Measurements from ENCODE around the gene SCN5A. TPM values are rescaled to one million over a fixed set of nuclear protein-coding genes. Genes with fewer than 3 reads are reported as not detected.

Gene SCN5A
- total RNA-seq: under 1 TPM; 0.63 to 0.99 TPM
- 0.73 TPM for polyA plus RNA-seq (ENCODE audit: insufficient read depth, low read depth, low replicate concordance)
- long read RNA-seq, donor 1: 0 reads
- long read RNA-seq, donor 2: 0 reads

DNA sequence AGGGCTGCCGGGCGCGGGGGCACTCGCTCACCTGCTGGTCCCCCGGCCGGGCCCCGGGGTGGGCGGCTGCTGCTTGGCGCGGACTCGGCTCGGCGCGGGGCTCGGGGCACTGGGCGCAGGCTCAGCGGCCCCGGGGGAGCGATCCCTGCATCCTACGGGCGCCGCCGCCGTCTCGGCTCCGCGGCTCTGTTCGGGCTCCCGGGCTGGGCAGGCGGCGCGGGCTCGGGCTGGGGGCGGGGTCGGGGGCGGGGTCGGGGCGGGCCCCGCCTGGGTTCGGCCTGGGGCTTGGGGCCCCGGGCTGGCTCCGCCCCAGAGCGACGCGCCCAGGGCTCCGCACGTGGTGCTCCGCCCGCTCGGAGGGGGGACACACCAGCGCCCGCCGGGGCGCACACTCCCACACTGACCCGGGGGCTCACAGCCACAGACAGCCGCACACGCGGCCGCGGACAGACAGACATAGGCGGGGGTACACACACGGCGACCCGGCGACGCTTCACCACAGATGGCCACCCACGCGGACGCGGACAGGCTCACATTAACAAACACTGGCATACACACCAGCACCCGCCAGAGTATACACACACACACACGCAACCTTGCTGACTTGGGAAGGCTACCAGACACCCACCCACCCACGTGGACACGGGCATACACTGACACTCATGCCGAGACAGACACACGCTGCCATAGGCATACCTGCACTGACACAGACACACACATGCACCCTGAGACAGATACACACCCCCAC lies at the start of gene SCN5A:
SCN5A (minus strand) TSS at position 188 of the 748 bp plus-strand sequence. CDS start 16,380 bp downstream, outside the sequence.
- peak; percentile 43 for DNase-seq
- Histone ChIP-seq H3K36me3 (ENCODE audit: low read depth, missing control alignments) (no peaks in the 10 kb centered on the region), H3K9me3 (no peaks in the 10 kb centered on the region), H3K27ac (no peak within 1 kb of the TSS), H3K27me3 (no peaks in the 10 kb centered on the region), H3K4me3 (peak within 1 kb of the TSS; percentile 47 to 49), H3K4me1 (peaks cover 3% of the 10 kb centered on the region)
- intact Hi-C loops (cut with DNase I; ENCODE audit: low total_unique reads): loop anchor here (10.0 kb wide), 1 partner anchor 125 kb away; no protein-coding TSS in a partner anchor
- TF ChIP-seq, protein P1, sequence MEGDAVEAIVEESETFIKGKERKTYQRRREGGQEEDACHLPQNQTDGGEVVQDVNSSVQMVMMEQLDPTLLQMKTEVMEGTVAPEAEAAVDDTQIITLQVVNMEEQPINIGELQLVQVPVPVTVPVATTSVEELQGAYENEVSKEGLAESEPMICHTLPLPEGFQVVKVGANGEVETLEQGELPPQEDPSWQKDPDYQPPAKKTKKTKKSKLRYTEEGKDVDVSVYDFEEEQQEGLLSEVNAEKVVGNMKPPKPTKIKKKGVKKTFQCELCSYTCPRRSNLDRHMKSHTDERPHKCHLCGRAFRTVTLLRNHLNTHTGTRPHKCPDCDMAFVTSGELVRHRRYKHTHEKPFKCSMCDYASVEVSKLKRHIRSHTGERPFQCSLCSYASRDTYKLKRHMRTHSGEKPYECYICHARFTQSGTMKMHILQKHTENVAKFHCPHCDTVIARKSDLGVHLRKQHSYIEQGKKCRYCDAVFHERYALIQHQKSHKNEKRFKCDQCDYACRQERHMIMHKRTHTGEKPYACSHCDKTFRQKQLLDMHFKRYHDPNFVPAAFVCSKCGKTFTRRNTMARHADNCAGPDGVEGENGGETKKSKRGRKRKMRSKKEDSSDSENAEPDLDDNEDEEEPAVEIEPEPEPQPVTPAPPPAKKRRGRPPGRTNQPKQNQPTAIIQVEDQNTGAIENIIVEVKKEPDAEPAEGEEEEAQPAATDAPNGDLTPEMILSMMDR (IDR thresholded peaks at IDR 0.05): no peak
- TF ChIP-seq POLR2A (IDR thresholded peaks at IDR 0.05): no peak
- 2% methylated on average over 57 of the region's 76 CpGs; no CpG with 5 or more reads in 1 of the 2 donors for WGBS, 2 donors

- intact Hi-C loops (cut with DNase I; ENCODE audit: low total_unique reads): no loop called here
- no peaks in the 10 kb centered on the region for H3K9me3 ChIP-seq
- no peak overlapping the region for H3K27ac ChIP-seq
- no peaks in the 10 kb centered on the region for H3K27me3 ChIP-seq
- no peaks in the 10 kb centered on the region for H3K4me1 ChIP-seq
- DNase-seq: no peak
- WGBS, 2 donors: 78 to 80% methylated on average over 5 of the region's 5 CpGs
- H3K4me3 ChIP-seq: no peak overlapping the region
- TF ChIP-seq POLR2A (IDR thresholded peaks at IDR 0.05): no peak
- TF ChIP-seq, protein P1 (IDR thresholded peaks at IDR 0.05): no peak
- no peaks in the 10 kb centered on the region for H3K36me3 ChIP-seq (ENCODE audit: low read depth, missing control alignments)
Observed at GRCh38 chr3:38698760-38699159, 49.3 kb upstream of the SCN5A start.

- Histone ChIP-seq H3K36me3 (ENCODE audit: low read depth, missing control alignments) (no peaks in the 10 kb centered on the region), H3K27me3 (no peaks in the 10 kb centered on the region), H3K4me1 (no peaks in the 10 kb centered on the region), H3K4me3 (no peak overlapping the region), H3K9me3 (no peaks in the 10 kb centered on the region), H3K27ac (no peak overlapping the region)
- intact Hi-C loops (cut with DNase I; ENCODE audit: low total_unique reads): no loop called here
- WGBS, 2 donors: 88 to 89% methylated on average over 12 of the region's 12 CpGs
- TF ChIP-seq, protein P1 (IDR thresholded peaks at IDR 0.05): no peak
- TF ChIP-seq POLR2A (IDR thresholded peaks at IDR 0.05): no peak
- no peak for DNase-seq
Observed at GRCh38 chr3:38698061-38698460, 48.6 kb upstream of the SCN5A start.

DNA sequence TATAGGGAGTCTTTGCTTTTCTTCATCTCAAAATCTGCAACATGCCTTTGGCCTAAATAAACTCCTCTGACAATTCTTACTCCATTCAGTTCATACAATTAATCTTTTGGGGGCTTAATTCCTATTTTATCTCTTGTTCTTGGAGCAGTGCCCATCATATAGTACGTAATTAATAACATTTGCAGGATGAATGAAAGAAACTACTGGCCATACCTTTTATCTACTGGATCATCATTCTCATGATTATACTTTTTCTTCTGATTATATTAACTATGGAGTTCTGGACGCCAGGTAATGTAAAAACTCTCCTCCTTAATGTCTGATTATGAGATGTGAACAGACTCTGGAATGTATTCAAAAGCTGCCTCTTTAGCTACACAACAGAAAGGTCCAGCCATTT lies 46.5 kb upstream of the SCN5A start:
- Histone ChIP-seq H3K27me3 (no peaks in the 10 kb centered on the region), H3K4me1 (no peaks in the 10 kb centered on the region), H3K4me3 (no peak overlapping the region), H3K9me3 (no peaks in the 10 kb centered on the region), H3K27ac (no peak overlapping the region), H3K36me3 (ENCODE audit: low read depth, missing control alignments) (no peaks in the 10 kb centered on the region)
- DNase-seq: no peak
- no peak for TF ChIP-seq POLR2A (IDR thresholded peaks at IDR 0.05)
- TF ChIP-seq, protein P1 (IDR thresholded peaks at IDR 0.05): no peak
- intact Hi-C loops (cut with DNase I; ENCODE audit: low total_unique reads): no loop called here
- WGBS, 2 donors: 68 to 78% methylated on average over 2 of the region's 2 CpGs
